ENCODE measurements around the gene GRIN3B. TPM values are rescaled to one million over a fixed set of nuclear protein-coding genes. Genes with fewer than 3 reads are reported as not detected.
A peak's percentile ranks its signal among the peaks of the same experiment; 100 is the strongest.
"Not testable (repeated sequence)": the region's sequence is repeated elsewhere in the genome, so short reads cannot be mapped to it uniquely, and the experiment has no call there.

GRIN3B gene
- total and polyA plus RNA-seq, 2 experiments from 2014 or later = 0.54 TPM; not detected in 1

GRCh38 chr19:1018932-1019615 lies 18.9 kb downstream of the GRIN3B start:
- H3K9me2 ChIP-seq (ENCODE audit: insufficient read depth) = no peaks in the 10 kb centered on the region
- H4K20me1 ChIP-seq (ENCODE audit: insufficient read depth) = no peaks in the 10 kb centered on the region; the same call in 1 of the 2 replicates
- no peaks in the 10 kb centered on the region for H3K9me3 ChIP-seq (ENCODE audit: low read depth)
- peaks cover 68% of the 10 kb centered on the region for H3K79me2 ChIP-seq (ENCODE audit: insufficient read depth)
- no peak overlapping the region for H2AFZ ChIP-seq
- peak overlapping the region; percentile 94 for H3K9ac ChIP-seq
- H3K27me3 ChIP-seq (replicated peaks; ENCODE audit: insufficient read depth) = no peaks in the 10 kb centered on the region
- peaks cover 33% of the 10 kb centered on the region for H3K4me1 ChIP-seq (ENCODE audit: insufficient read depth)
- DNase-seq = no peak
- peak overlapping the region; percentile 92 for H3K4me2 ChIP-seq (ENCODE audit: unreplicated experiment)
- peak overlapping the region; percentile 85 for H3K4me3 ChIP-seq
- no peaks in the 10 kb centered on the region for H3K36me3 ChIP-seq (ENCODE audit: low read depth)
- 41 to 43% methylated on average over 16 to 17 of the region's 17 CpGs for WGBS, 2 experiments (ENCODE audit: low coverage in 1 of 2, low lambda C conversion rate in 2 of 2, missing lambda C conversion rate in 2 of 2)
- in situ Hi-C loops (cut with MboI) = no loop called here
- TF ChIP-seq EZH2phosphoT487 (IDR thresholded peaks at IDR 0.05; ENCODE audit: insufficient read depth, low read depth) = no peak
- no peak for TF ChIP-seq EZH2 (IDR thresholded peaks at IDR 0.05; ENCODE audit: insufficient read depth, poor library complexity, severe bottlenecking)
- H3F3A ChIP-seq (ENCODE audit: insufficient read depth) = peaks cover 17% of the 10 kb centered on the region
- H3K27ac ChIP-seq = peak overlapping the region; percentile 85; the same call in 1 of the 2 replicates

- in situ Hi-C loops (cut with MboI) = no loop called here
- H3K79me2 ChIP-seq (ENCODE audit: insufficient read depth) = peaks cover 63% of the 10 kb centered on the region
- peaks cover 17% of the 10 kb centered on the region for H3F3A ChIP-seq (ENCODE audit: insufficient read depth)
- H3K4me2 ChIP-seq (ENCODE audit: unreplicated experiment) = peak overlapping the region; percentile 92
- H3K4me3 ChIP-seq = peak overlapping the region; percentile 85
- peaks cover 33% of the 10 kb centered on the region for H3K4me1 ChIP-seq (ENCODE audit: insufficient read depth)
- no peaks in the 10 kb centered on the region for H3K9me2 ChIP-seq (ENCODE audit: insufficient read depth)
- H3K9ac ChIP-seq = peak overlapping the region; percentile 94
- H3K9me3 ChIP-seq (ENCODE audit: low read depth) = no peaks in the 10 kb centered on the region
- H3K36me3 ChIP-seq (ENCODE audit: low read depth) = no peaks in the 10 kb centered on the region
- 53 to 60% methylated on average over 18 of the region's 18 CpGs for whole genome bisulfite sequencing, 2 experiments (ENCODE audit: low coverage in 1 of 2, low lambda C conversion rate in 2 of 2, missing lambda C conversion rate in 2 of 2)
- no peak for DNase-seq
- no peaks in the 10 kb centered on the region for H3K27me3 ChIP-seq (replicated peaks; ENCODE audit: insufficient read depth)
- TF ChIP-seq EZH2 (IDR thresholded peaks at IDR 0.05; ENCODE audit: insufficient read depth, poor library complexity, severe bottlenecking) (no peak), EZH2phosphoT487 (IDR thresholded peaks at IDR 0.05; ENCODE audit: insufficient read depth, low read depth) (no peak)
- no peak overlapping the region for H2AFZ ChIP-seq
- no peaks in the 10 kb centered on the region; the same call in 1 of the 2 replicates for H4K20me1 ChIP-seq (ENCODE audit: insufficient read depth)
- H3K27ac ChIP-seq = peak overlapping the region; percentile 85
These were observed 19.4 kb downstream of the GRIN3B start for GRCh38 chr19:1019616-1019961.

GRCh38 chr19:1019980-1020867 lies 20.0 kb downstream of the GRIN3B start:
- Histone ChIP-seq H3K9ac (peak overlapping the region; percentile 94), H3K9me3 (ENCODE audit: low read depth) (no peaks in the 10 kb centered on the region), H3K36me3 (ENCODE audit: low read depth) (no peaks in the 10 kb centered on the region), H3F3A (ENCODE audit: insufficient read depth) (peaks cover 17% of the 10 kb centered on the region), H3K27ac (peak overlapping the region; percentile 85), H3K4me1 (ENCODE audit: insufficient read depth) (peaks cover 33% of the 10 kb centered on the region), H3K4me2 (ENCODE audit: unreplicated experiment) (peak overlapping the region; percentile 92), H2AFZ (no peak overlapping the region), H3K9me2 (ENCODE audit: insufficient read depth) (no peaks in the 10 kb centered on the region), H3K79me2 (ENCODE audit: insufficient read depth) (peaks cover 57% of the 10 kb centered on the region), H3K27me3 (replicated peaks; ENCODE audit: insufficient read depth) (no peaks in the 10 kb centered on the region), H3K4me3 (peak overlapping the region; percentile 85), H4K20me1 (ENCODE audit: insufficient read depth) (no peaks in the 10 kb centered on the region; the same call in 1 of the 2 replicates)
- no peak for TF ChIP-seq EZH2phosphoT487 (IDR thresholded peaks at IDR 0.05; ENCODE audit: insufficient read depth, low read depth)
- TF ChIP-seq EZH2 (IDR thresholded peaks at IDR 0.05; ENCODE audit: insufficient read depth, poor library complexity, severe bottlenecking) = no peak
- no peak for DNase-seq
- 2 to 4% methylated on average over 34 to 60 of the region's 60 CpGs for WGBS, 2 experiments (ENCODE audit: low coverage in 1 of 2, low lambda C conversion rate in 2 of 2, missing lambda C conversion rate in 2 of 2)
- in situ Hi-C loops (cut with MboI) = no loop called here

GRCh38 chr19:1020868-1021425 lies 20.7 kb downstream of the GRIN3B start, which contains the start of gene TMEM259:
TMEM259 (minus strand) TSS chr19:1021123; CDS start chr19:1020996, 127 bp downstream.
- Histone ChIP-seq H3K9me3 (ENCODE audit: low read depth) (no peaks in the 10 kb centered on the region), H3K4me3 (peak within 1 kb of the TSS; percentile 85), H3K79me2 (ENCODE audit: insufficient read depth) (peaks cover 50% of the 10 kb centered on the region), H3K27ac (peak within 1 kb of the TSS; percentile 85), H2AFZ (peak within 1 kb of the TSS; percentile 67), H3K27me3 (replicated peaks; ENCODE audit: insufficient read depth) (no peaks in the 10 kb centered on the region), H3K4me1 (ENCODE audit: insufficient read depth) (peaks cover 33% of the 10 kb centered on the region), H3K9me2 (ENCODE audit: insufficient read depth) (no peaks in the 10 kb centered on the region), H3F3A (ENCODE audit: insufficient read depth) (peaks cover 17% of the 10 kb centered on the region), H3K36me3 (ENCODE audit: low read depth) (no peaks in the 10 kb centered on the region), H4K20me1 (ENCODE audit: insufficient read depth) (no peaks in the 10 kb centered on the region; the same call in 1 of the 2 replicates), H3K9ac (peak within 1 kb of the TSS; percentile 94), H3K4me2 (ENCODE audit: unreplicated experiment) (peak within 1 kb of the TSS; percentile 92)
- peak; percentile 99 for DNase-seq
- WGBS, 2 experiments (ENCODE audit: low coverage in 1 of 2, low lambda C conversion rate in 2 of 2, missing lambda C conversion rate in 2 of 2) = 2 to 3% methylated on average over 42 to 58 of the region's 68 CpGs
- no peak for TF ChIP-seq EZH2 (IDR thresholded peaks at IDR 0.05; ENCODE audit: insufficient read depth, poor library complexity, severe bottlenecking)
- no peak for TF ChIP-seq EZH2phosphoT487 (IDR thresholded peaks at IDR 0.05; ENCODE audit: insufficient read depth, low read depth)
- in situ Hi-C loops (cut with MboI) = no loop called here

GRCh38 chr19:1023883-1024188 lies 23.6 kb downstream of the GRIN3B start:
- H3K36me3 ChIP-seq (ENCODE audit: low read depth); H3K4me3 ChIP-seq; in situ Hi-C loops (cut with MboI); H3K27ac ChIP-seq; DNase-seq; H3K4me1 ChIP-seq (ENCODE audit: insufficient read depth); H3K27me3 ChIP-seq (replicated peaks; ENCODE audit: insufficient read depth); H3K9ac ChIP-seq; H3K9me2 ChIP-seq (ENCODE audit: insufficient read depth); H3K4me2 ChIP-seq (ENCODE audit: unreplicated experiment); H3K9me3 ChIP-seq (ENCODE audit: low read depth); H4K20me1 ChIP-seq (ENCODE audit: insufficient read depth); H2AFZ ChIP-seq: not testable (repeated sequence)
- peaks cover 49% of the 10 kb centered on the region for H3K79me2 ChIP-seq (ENCODE audit: insufficient read depth)
- 37 to 45% methylated on average over 5 of the region's 5 CpGs for WGBS, 2 experiments (ENCODE audit: low coverage in 1 of 2, low lambda C conversion rate in 2 of 2, missing lambda C conversion rate in 2 of 2)
- peaks cover 17% of the 10 kb centered on the region for H3F3A ChIP-seq (ENCODE audit: insufficient read depth)

- H3K79me2 ChIP-seq (ENCODE audit: insufficient read depth) = peaks cover 49% of the 10 kb centered on the region
- in situ Hi-C loops (cut with MboI); H3K4me3 ChIP-seq; H4K20me1 ChIP-seq (ENCODE audit: insufficient read depth); H3K27me3 ChIP-seq (replicated peaks; ENCODE audit: insufficient read depth); H3K36me3 ChIP-seq (ENCODE audit: low read depth); H3K4me2 ChIP-seq (ENCODE audit: unreplicated experiment); H3K9me3 ChIP-seq (ENCODE audit: low read depth); H3K9me2 ChIP-seq (ENCODE audit: insufficient read depth); H3K4me1 ChIP-seq (ENCODE audit: insufficient read depth); H3K27ac ChIP-seq; H3K9ac ChIP-seq; H2AFZ ChIP-seq; DNase-seq: not testable (repeated sequence)
- 81 to 84% methylated on average over 6 of the region's 6 CpGs for WGBS, 2 experiments (ENCODE audit: low coverage in 1 of 2, low lambda C conversion rate in 2 of 2, missing lambda C conversion rate in 2 of 2)
- peaks cover 17% of the 10 kb centered on the region for H3F3A ChIP-seq (ENCODE audit: insufficient read depth)
These were observed 24.9 kb downstream of the GRIN3B start for GRCh38 chr19:1025080-1025479.
